ENCODE results near the gene LIN52.

- no peak for TF ChIP-seq CTCF (IDR thresholded peaks at IDR 0.05; ENCODE audit: low read depth, low read length)
- TF ChIP-seq EZH2phosphoT487 (IDR thresholded peaks at IDR 0.05; ENCODE audit: low read depth): no peak
Observed at GRCh38 chr14:74179856-74180255, 95.1 kb downstream of the LIN52 start.

Measured in OCI-LY3 (cell line).